HEK293 (cell line): Measurements from ENCODE around the gene PACRG.

Experiments used
- CTCF ChIA-PET: fragments of 350-600 bp; formaldehyde crosslinking; extraction: SDS; loops from one replicate; lab custom pipeline; 2021; ENCODE audit warnings: antibody characterized with exemption; lab: Yijun Ruan, JAX
- POLR2A ChIA-PET: fragments of 300-600 bp; formaldehyde crosslinking; extraction: SDS; loops from one replicate; lab custom pipeline; 2020; ENCODE audit warnings: antibody characterized with exemption, inconsistent platforms; lab: Yijun Ruan, JAX
- H3K27ac ChIP-seq: fragments of 200-500 bp; sonication (Bioruptor generic); 2 replicates; pipeline ENCODE4 v1.5.1; 2014; ENCODE audit warnings: low read depth, low read length, control low read depth, inconsistent platforms; ENCODE audit errors: extremely low read depth
- H3K36me3 ChIP-seq, 2 experiments: fragments of 200-500 bp in 1 of 2; sonication (Bioruptor generic) in 1 of 2; 1 replicate in 1 of 2; 2 replicates in 1 of 2; pipeline ENCODE4 v1.5.1; 2014 to 2017; ENCODE audit warnings: inconsistent platforms in 2 of 2, low read length in 2 of 2; ENCODE audit not compliant: control insufficient read depth in 2 of 2, insufficient read depth in 1 of 2
- H3K4me1 ChIP-seq: fragments of 200-500 bp; sonication (Bioruptor generic); 2 replicates; pipeline ENCODE4 v1.5.1; 2014; ENCODE audit warnings: mild to moderate bottlenecking, low read length, inconsistent platforms; ENCODE audit not compliant: control insufficient read depth, insufficient read depth
- H3K4me3 ChIP-seq: 2 replicates; pipeline ENCODE4 v1.5.1; 2011; ENCODE audit warnings: low read depth, mild to moderate bottlenecking, control low read depth, low read length, moderate library complexity
- H3K9me3 ChIP-seq: fragments of 200-500 bp; sonication (Bioruptor generic); 2 replicates; pipeline ENCODE4 v1.5.1; 2014; ENCODE audit warnings: low read depth, low read length, inconsistent platforms; ENCODE audit not compliant: control insufficient read depth, insufficient read depth
- EGR2 ChIP-seq: fragments of 450-650 bp; formaldehyde crosslinking; IDR thresholded peaks from 2 replicates; pipeline ENCODE4 v1.5.1; 2016; ENCODE audit warnings: low read depth, missing biosample characterization, missing genetic modification characterization
- HOXC10 ChIP-seq: sonication (generic); formaldehyde crosslinking; IDR thresholded peaks from 2 replicates; pipeline ENCODE4 v1.8.1; 2023; ENCODE audit warnings: mild to moderate bottlenecking, missing genetic modification reagents
- KLF7 ChIP-seq: fragments of 450-650 bp; formaldehyde crosslinking; IDR thresholded peaks from 2 replicates; pipeline ENCODE4 v1.5.1; 2016; ENCODE audit warnings: missing biosample characterization, missing genetic modification characterization, borderline replicate concordance
- OSR2 ChIP-seq: fragments of 450-650 bp; formaldehyde crosslinking; IDR thresholded peaks from 2 replicates; pipeline ENCODE4 v1.5.1; 2016; ENCODE audit warnings: missing biosample characterization, missing genetic modification characterization
- SP2 ChIP-seq: fragments of 450-650 bp; formaldehyde crosslinking; IDR thresholded peaks from 2 replicates; pipeline ENCODE4 v1.5.1; 2016; ENCODE audit warnings: missing biosample characterization, missing genetic modification characterization
- ZBTB21 ChIP-seq: fragments of 450-650 bp; formaldehyde crosslinking; IDR thresholded peaks from 2 replicates; pipeline ENCODE4 v1.5.1; 2017; ENCODE audit warnings: missing biosample characterization, missing genetic modification characterization
- ZBTB49 ChIP-seq: fragments of 450-650 bp; formaldehyde crosslinking; IDR thresholded peaks from 2 replicates; pipeline ENCODE4 v1.5.1; 2016; ENCODE audit warnings: missing biosample characterization, missing genetic modification characterization, low read depth
- ZBTB6 ChIP-seq: fragments of 450-650 bp; formaldehyde crosslinking; IDR thresholded peaks from 2 replicates; pipeline ENCODE4 v1.5.1; 2017; ENCODE audit warnings: missing biosample characterization, missing genetic modification characterization
- ZFP37 ChIP-seq: fragments of 450-650 bp; formaldehyde crosslinking; IDR thresholded peaks from 2 replicates; pipeline ENCODE4 v1.5.1; 2016; ENCODE audit warnings: missing biosample characterization, missing genetic modification characterization
- ZFP69B ChIP-seq: fragments of 450-650 bp; formaldehyde crosslinking; IDR thresholded peaks from 2 replicates; pipeline ENCODE4 v1.5.1; 2016; ENCODE audit warnings: missing biosample characterization, missing genetic modification characterization
- ZIC2 ChIP-seq: fragments of 450-650 bp; formaldehyde crosslinking; IDR thresholded peaks from 2 replicates; pipeline ENCODE4 v1.5.1; 2016; ENCODE audit warnings: missing biosample characterization, missing genetic modification characterization
- ZNF174 ChIP-seq: fragments of 450-650 bp; formaldehyde crosslinking; IDR thresholded peaks from 2 replicates; pipeline ENCODE4 v1.5.0; 2017; ENCODE audit warnings: missing biosample characterization, mild to moderate bottlenecking, missing genetic modification characterization
- ZNF175 ChIP-seq: fragments of 450-650 bp; formaldehyde crosslinking; IDR thresholded peaks from 2 replicates; pipeline ENCODE4 v1.5.1; 2016; ENCODE audit warnings: missing biosample characterization, missing genetic modification characterization
- ZNF19 ChIP-seq: fragments of 450-650 bp; formaldehyde crosslinking; IDR thresholded peaks from 2 replicates; pipeline ENCODE4; 2016; ENCODE audit warnings: missing biosample characterization, missing genetic modification characterization, low read depth
- ZNF202 ChIP-seq: fragments of 450-650 bp; formaldehyde crosslinking; IDR thresholded peaks from 2 replicates; pipeline ENCODE4 v1.5.1; 2016; ENCODE audit warnings: missing biosample characterization, missing genetic modification characterization, borderline replicate concordance
- ZNF214 ChIP-seq: fragments of 450-650 bp; formaldehyde crosslinking; IDR thresholded peaks from 2 replicates; pipeline ENCODE4 v1.5.1; 2017; ENCODE audit warnings: missing biosample characterization, mild to moderate bottlenecking, missing genetic modification characterization, borderline replicate concordance
- ZNF24 ChIP-seq: fragments of 450-650 bp; formaldehyde crosslinking; IDR thresholded peaks from 2 replicates; pipeline ENCODE4 v1.5.1; 2016; ENCODE audit warnings: missing biosample characterization, missing genetic modification characterization
- ZNF248 ChIP-seq: fragments of 450-650 bp; formaldehyde crosslinking; IDR thresholded peaks from 2 replicates; pipeline ENCODE4 v1.5.1; 2017; ENCODE audit warnings: missing biosample characterization, missing genetic modification characterization
- ZNF280C ChIP-seq: fragments of 450-650 bp; formaldehyde crosslinking; IDR thresholded peaks from 2 replicates; pipeline ENCODE4 v1.5.1; 2016; ENCODE audit warnings: missing biosample characterization, missing genetic modification characterization
- ZNF350 ChIP-seq: fragments of 450-650 bp; formaldehyde crosslinking; IDR thresholded peaks from 2 replicates; pipeline ENCODE4 v1.5.0; 2017; ENCODE audit warnings: missing biosample characterization, mild to moderate bottlenecking, missing genetic modification characterization
- ZNF423 ChIP-seq: fragments of 450-650 bp; formaldehyde crosslinking; IDR thresholded peaks from 2 replicates; pipeline ENCODE4 v1.5.1; 2016; ENCODE audit warnings: missing biosample characterization, missing genetic modification characterization
- ZNF513 ChIP-seq: fragments of 450-650 bp; IDR thresholded peaks from 2 replicates; pipeline ENCODE4 v1.5.1; 2018; ENCODE audit warnings: missing biosample characterization, missing genetic modification characterization
- ZNF548 ChIP-seq: fragments of 450-650 bp; formaldehyde crosslinking; IDR thresholded peaks from 2 replicates; pipeline ENCODE4 v1.5.1; 2016; ENCODE audit warnings: missing biosample characterization, missing genetic modification characterization
- ZNF621 ChIP-seq: fragments of 450-650 bp; formaldehyde crosslinking; IDR thresholded peaks from 2 replicates; pipeline ENCODE4 v1.5.1; 2017; ENCODE audit warnings: missing biosample characterization, missing genetic modification characterization
- ZNF639 ChIP-seq: fragments of 450-650 bp; formaldehyde crosslinking; IDR thresholded peaks from 2 replicates; pipeline ENCODE4 v1.5.1; 2016; ENCODE audit warnings: missing biosample characterization, missing genetic modification characterization
- ZSCAN16 ChIP-seq: fragments of 450-650 bp; formaldehyde crosslinking; IDR thresholded peaks from 2 replicates; pipeline ENCODE4 v1.5.1; 2016; ENCODE audit warnings: missing biosample characterization, missing genetic modification characterization

Gene PACRG

DNA sequence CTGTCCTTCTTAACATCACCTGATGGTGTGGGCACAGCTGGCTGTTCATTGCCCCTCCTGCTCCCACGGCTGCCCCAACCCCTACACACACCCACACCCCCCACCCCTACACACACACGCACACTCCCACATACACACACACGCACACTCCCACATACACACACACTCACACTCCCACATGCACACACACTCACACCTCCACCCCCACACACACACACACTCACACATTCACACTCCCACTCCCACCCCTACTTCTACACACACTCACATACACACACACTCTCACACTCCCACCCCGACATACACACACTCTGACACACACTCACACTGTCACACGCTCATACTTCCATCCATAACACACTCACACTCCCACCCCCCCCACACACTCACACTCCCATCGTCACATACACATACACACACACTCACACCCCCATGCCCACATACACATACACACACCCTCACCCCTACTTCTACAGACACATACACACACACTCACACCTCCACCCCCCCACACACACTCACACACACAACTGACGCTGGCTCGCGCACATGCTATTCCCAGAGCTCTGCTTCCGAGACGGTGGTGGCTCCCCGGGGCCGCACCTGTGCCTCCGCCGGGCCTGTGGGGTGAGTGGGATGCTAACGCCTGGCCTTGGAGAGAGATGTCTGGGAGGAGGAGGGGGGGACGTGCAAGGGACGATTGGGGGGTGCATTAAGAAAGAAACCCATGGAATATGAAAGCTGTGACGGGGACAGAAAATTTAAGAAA lies 512.0 kb downstream of the PACRG start (continued):
- TF ChIP-seq ZNF639 (tag by site-specific recombination) = no peak

GRCh38 chr6:163240556-163240955 lies 512.8 kb downstream of the PACRG start:
- no peaks in the 10 kb centered on the region for H3K4me1 ChIP-seq
- H3K4me3 ChIP-seq = no peak overlapping the region
- H3K9me3 ChIP-seq = no peaks in the 10 kb centered on the region
- POLR2A ChIA-PET = no interaction called here
- no peak for TF ChIP-seq ZNF202
- TF ChIP-seq ZSCAN16 (tag by site-specific recombination) = no peak
- TF ChIP-seq ZNF423 (tag by site-specific recombination) = no peak
- no peak for TF ChIP-seq ZNF19
- TF ChIP-seq ZNF24 (tag by site-specific recombination) = no peak
- no peak for TF ChIP-seq ZBTB21
- TF ChIP-seq HOXC10 (CRISPR knock-in tag) = no peak
- no peak for TF ChIP-seq ZNF513 (tag by site-specific recombination)
- no peak for TF ChIP-seq KLF7 (tag by site-specific recombination)
- no peak for TF ChIP-seq OSR2 (tag by site-specific recombination)
- TF ChIP-seq EGR2 (tag by site-specific recombination) = no peak
- TF ChIP-seq, all 188 proteins: peak for 0
- no peaks in the 10 kb centered on the region for H3K36me3 ChIP-seq
- no peak overlapping the region for H3K27ac ChIP-seq
- CTCF ChIA-PET = interaction anchor here (1.6 kb wide), 1 partner anchor 70 kb away, joined by 4 read pairs; no protein-coding TSS in a partner anchor

DNA sequence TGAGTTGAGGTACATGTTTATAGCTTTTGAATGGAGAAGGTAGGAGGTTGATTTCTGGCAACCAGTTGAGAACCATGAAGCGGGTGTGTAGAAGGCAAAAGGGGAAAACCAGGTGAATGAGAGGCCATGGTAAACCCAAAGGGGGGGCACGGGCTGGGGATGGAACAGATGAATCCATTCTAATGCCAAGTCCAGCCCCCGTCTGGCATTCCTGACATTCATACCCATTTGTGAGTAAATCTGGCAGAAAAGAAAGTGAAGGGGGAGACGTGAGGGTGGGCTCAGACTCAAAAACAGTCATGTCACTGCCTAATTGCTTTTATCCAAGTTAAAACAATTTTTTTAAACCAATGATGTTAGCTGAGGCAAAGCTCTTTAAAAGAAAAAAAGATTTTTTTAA lies 513.9 kb downstream of the PACRG start:
- POLR2A ChIA-PET = no interaction called here
- H3K9me3 ChIP-seq = no peaks in the 10 kb centered on the region
- CTCF ChIA-PET = interaction anchor here (1.6 kb wide), 1 partner anchor 71 kb away, joined by 4 read pairs; no protein-coding TSS in a partner anchor
- no peak overlapping the region for H3K27ac ChIP-seq
- no peaks in the 10 kb centered on the region for H3K36me3 ChIP-seq
- no peaks in the 10 kb centered on the region for H3K4me1 ChIP-seq
- H3K4me3 ChIP-seq = no peak overlapping the region
- no peak for TF ChIP-seq SP2
- TF ChIP-seq ZNF174 (tag by site-specific recombination) = no peak
- TF ChIP-seq ZBTB6 (tag by site-specific recombination) = no peak
- no peak for TF ChIP-seq ZNF214 (tag by site-specific recombination)
- no peak for TF ChIP-seq ZFP69B (tag by site-specific recombination)
- no peak for TF ChIP-seq EGR2 (tag by site-specific recombination)
- no peak for TF ChIP-seq ZNF280C (tag by site-specific recombination)
- no peak for TF ChIP-seq ZNF548
- no peak for TF ChIP-seq ZNF350 (tag by site-specific recombination)
- no peak for TF ChIP-seq ZFP37 (tag by site-specific recombination)
- no peak for TF ChIP-seq ZNF621
- TF ChIP-seq ZNF175 (tag by site-specific recombination) = no peak
- TF ChIP-seq ZBTB49 (tag by site-specific recombination) = no peak
- TF ChIP-seq ZNF248 (tag by site-specific recombination) = no peak
- TF ChIP-seq ZIC2 (tag by site-specific recombination) = no peak
